IMR-90 (cell line): ENCODE data around the gene ACTRT3.

Experiments
- BHLHE40 ChIP-seq: fragments of 150-350 bp; IDR thresholded peaks from 2 replicates; pipeline ENCODE4 v1.6.1; 2016; ENCODE audit warnings: mild to moderate bottlenecking, low read depth, low read length
- POLR2A ChIP-seq: IDR thresholded peaks from 2 replicates; pipeline ENCODE4 v1.6.1; 2012; ENCODE audit warnings: mild to moderate bottlenecking, low read depth, low read length
- RAD21 ChIP-seq: IDR thresholded peaks from 2 replicates; pipeline ENCODE4 v1.6.1; 2012; ENCODE audit warnings: low read length, improper control_type of control experiment
- SMC3 ChIP-seq: fragments of 150-350 bp; IDR thresholded peaks from 2 replicates; pipeline ENCODE4 v1.6.1; 2016; ENCODE audit warnings: low read depth, mild to moderate bottlenecking, antibody characterized with exemption, low read length, moderate library complexity
- TF ChIP-seq, protein P1 (sequence below): conservative IDR thresholded peaks from 2 replicates; pipeline ENCODE4 v1.5.1; 2012; ENCODE audit warnings: mild to moderate bottlenecking, low read depth, low read length, improper control_type of control experiment
- TF ChIP-seq, protein P2 (sequence below): fragments of 150-350 bp; IDR thresholded peaks from 2 replicates; pipeline ENCODE4 v1.6.1; 2017; ENCODE audit warnings: mild to moderate bottlenecking, antibody characterized with exemption, low read length, low read depth

DNA sequence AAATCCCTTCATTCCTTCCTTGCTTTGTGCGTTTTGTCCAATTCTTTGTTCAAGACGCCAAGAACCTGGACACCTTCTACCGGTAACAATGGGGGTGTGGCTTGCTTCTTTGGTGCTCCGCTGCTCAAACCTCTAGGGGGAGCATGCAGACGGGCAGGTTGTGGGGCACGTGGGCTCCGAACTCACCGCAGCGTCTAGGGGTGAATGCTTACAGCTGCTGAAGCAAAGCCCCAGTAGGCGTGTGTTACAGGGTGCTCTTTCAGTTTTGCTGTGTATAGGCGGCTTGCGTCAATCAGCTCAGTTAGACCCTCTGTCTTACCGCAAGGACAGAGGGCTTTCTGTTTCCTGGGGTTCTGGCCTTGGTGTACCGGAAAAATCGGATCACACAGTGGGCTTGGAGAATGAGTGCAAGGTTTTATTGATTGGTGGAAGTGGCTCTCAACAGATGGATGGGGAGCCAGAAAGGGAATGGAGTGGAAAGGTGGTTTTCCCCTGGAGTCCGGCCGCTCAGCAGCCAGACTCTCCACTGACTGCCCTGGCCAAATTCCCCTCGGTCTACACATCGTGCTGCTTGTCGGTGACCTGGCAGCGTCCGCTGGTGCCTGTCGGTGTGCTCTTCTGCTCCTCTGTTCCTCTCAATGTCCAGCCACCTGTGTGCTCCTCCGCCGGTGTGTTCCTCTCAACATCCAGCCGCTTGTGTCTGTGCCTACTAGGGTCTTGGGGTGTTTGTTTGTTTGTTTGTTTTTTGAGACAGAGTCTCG, 44.6 kb upstream of the ACTRT3 start:
- TF ChIP-seq, protein P1, sequence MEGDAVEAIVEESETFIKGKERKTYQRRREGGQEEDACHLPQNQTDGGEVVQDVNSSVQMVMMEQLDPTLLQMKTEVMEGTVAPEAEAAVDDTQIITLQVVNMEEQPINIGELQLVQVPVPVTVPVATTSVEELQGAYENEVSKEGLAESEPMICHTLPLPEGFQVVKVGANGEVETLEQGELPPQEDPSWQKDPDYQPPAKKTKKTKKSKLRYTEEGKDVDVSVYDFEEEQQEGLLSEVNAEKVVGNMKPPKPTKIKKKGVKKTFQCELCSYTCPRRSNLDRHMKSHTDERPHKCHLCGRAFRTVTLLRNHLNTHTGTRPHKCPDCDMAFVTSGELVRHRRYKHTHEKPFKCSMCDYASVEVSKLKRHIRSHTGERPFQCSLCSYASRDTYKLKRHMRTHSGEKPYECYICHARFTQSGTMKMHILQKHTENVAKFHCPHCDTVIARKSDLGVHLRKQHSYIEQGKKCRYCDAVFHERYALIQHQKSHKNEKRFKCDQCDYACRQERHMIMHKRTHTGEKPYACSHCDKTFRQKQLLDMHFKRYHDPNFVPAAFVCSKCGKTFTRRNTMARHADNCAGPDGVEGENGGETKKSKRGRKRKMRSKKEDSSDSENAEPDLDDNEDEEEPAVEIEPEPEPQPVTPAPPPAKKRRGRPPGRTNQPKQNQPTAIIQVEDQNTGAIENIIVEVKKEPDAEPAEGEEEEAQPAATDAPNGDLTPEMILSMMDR, result no peak
- TF ChIP-seq BHLHE40, result no peak
- TF ChIP-seq RAD21, result no peak
- TF ChIP-seq, protein P2, sequence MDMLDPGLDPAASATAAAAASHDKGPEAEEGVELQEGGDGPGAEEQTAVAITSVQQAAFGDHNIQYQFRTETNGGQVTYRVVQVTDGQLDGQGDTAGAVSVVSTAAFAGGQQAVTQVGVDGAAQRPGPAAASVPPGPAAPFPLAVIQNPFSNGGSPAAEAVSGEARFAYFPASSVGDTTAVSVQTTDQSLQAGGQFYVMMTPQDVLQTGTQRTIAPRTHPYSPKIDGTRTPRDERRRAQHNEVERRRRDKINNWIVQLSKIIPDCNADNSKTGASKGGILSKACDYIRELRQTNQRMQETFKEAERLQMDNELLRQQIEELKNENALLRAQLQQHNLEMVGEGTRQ, result no peak
- TF ChIP-seq POLR2A, result no peak
- no peak for TF ChIP-seq SMC3
